KMS-11 (cell line): ENCODE data around the gene FADS3.

Experiments
- H2AFZ ChIP-seq: fragments of 200-600 bp; sonication (generic); 2 replicates; pipeline ENCODE4 v1.6.1; 2016; ENCODE audit warnings: antibody characterized with exemption, mixed run types, low read depth
- H3K27ac ChIP-seq: fragments of 200-600 bp; sonication (generic); 2 replicates; pipeline ENCODE4 v1.6.1; 2016; ENCODE audit warnings: mild to moderate bottlenecking, mixed run types
- H3K27me3 ChIP-seq: fragments of 200-600 bp; sonication (generic); 2 replicates; pipeline ENCODE4 v1.6.1; 2017; ENCODE audit warnings: mild to moderate bottlenecking, low read depth, mixed run types, moderate library complexity; ENCODE audit not compliant: insufficient read depth
- H3K36me3 ChIP-seq: fragments of 200-600 bp; sonication (generic); 2 replicates; pipeline ENCODE4 v1.6.1; 2017; ENCODE audit warnings: mild to moderate bottlenecking, mixed run types; ENCODE audit not compliant: insufficient read depth
- H3K4me1 ChIP-seq: fragments of 200-600 bp; sonication (generic); 2 replicates; pipeline ENCODE4 v1.6.1; 2016; ENCODE audit warnings: mild to moderate bottlenecking, low read depth, mixed run types; ENCODE audit not compliant: poor library complexity, severe bottlenecking
- H3K4me2 ChIP-seq: fragments of 200-600 bp; sonication (generic); 2 replicates; pipeline ENCODE4 v1.7.0; 2016; ENCODE audit warnings: mild to moderate bottlenecking, mixed run types
- H3K4me3 ChIP-seq: fragments of 200-600 bp; sonication (generic); IDR thresholded peaks from 2 replicates; pipeline ENCODE4 v1.6.1; 2017; ENCODE audit warnings: low read depth, low read length, mixed read lengths; ENCODE audit not compliant: insufficient read depth
- H3K79me2 ChIP-seq: fragments of 200-600 bp; sonication (generic); 2 replicates; pipeline ENCODE4 v1.6.1; 2016; ENCODE audit warnings: low read depth, mixed run types; ENCODE audit not compliant: insufficient read depth
- H3K9ac ChIP-seq: fragments of 200-600 bp; sonication (generic); 2 replicates; pipeline ENCODE4 v1.6.1; 2016; ENCODE audit warnings: mild to moderate bottlenecking, mixed run types
- H4K20me1 ChIP-seq: fragments of 200-600 bp; sonication (generic); 2 replicates; pipeline ENCODE4 v1.6.1; 2016; ENCODE audit warnings: mild to moderate bottlenecking, mixed run types; ENCODE audit not compliant: insufficient read depth
- TF ChIP-seq, protein P1 (sequence below): fragments of 200-600 bp; sonication (generic); conservative IDR thresholded peaks from 2 replicates; pipeline ENCODE4 v1.6.1; 2017; ENCODE audit warnings: low read depth, mild to moderate bottlenecking, antibody characterized with exemption, low read length, moderate library complexity, mixed read lengths

FADS3 gene

DNA sequence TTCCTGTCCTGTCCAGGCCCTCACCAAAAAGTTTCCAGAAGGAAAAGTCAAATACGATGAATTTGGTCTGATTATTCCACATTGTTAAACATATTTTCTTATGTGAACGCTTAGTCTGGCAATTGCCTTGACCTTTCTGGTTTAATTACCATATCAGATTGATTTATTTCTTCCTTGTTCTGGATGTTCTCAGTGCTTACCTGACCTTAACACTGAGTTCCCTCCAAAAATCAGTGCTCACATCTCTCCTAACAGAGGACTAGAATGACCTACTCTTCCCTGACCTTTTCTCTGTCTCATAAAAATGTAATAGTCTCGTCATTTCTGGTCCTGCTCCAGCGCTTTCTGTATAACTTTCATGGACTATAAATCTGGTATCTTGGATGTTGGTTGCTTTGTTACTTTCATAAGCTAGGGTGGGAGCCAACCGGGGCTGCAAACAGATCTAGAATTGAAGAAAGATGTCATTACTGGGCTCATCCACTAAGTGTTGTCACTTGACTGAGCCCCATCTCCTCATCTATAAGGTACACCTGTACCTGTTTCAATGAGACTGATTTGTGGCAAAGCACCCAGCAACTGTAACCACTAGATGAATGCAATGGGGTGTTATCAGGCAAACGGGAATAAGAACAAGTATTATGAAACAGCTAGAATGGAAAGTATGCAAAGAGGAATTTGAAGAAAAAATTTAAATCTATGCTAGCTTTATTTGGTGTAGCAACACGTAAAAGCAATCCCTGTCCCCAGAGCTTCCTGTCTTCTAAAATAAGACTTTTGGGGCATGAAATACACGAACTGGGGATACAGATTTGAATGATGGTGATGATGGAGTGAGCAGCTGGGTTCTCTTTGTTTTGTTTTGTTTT lies 60.9 kb downstream of the FADS3 start:
- TF ChIP-seq, protein P1, sequence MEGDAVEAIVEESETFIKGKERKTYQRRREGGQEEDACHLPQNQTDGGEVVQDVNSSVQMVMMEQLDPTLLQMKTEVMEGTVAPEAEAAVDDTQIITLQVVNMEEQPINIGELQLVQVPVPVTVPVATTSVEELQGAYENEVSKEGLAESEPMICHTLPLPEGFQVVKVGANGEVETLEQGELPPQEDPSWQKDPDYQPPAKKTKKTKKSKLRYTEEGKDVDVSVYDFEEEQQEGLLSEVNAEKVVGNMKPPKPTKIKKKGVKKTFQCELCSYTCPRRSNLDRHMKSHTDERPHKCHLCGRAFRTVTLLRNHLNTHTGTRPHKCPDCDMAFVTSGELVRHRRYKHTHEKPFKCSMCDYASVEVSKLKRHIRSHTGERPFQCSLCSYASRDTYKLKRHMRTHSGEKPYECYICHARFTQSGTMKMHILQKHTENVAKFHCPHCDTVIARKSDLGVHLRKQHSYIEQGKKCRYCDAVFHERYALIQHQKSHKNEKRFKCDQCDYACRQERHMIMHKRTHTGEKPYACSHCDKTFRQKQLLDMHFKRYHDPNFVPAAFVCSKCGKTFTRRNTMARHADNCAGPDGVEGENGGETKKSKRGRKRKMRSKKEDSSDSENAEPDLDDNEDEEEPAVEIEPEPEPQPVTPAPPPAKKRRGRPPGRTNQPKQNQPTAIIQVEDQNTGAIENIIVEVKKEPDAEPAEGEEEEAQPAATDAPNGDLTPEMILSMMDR = no peak
- no peak overlapping the region for H3K9ac ChIP-seq
- H3K27ac ChIP-seq = no peak overlapping the region
- H2AFZ ChIP-seq = no peak overlapping the region
- peaks cover 6% of the 10 kb centered on the region; the same call in 1 of the 2 replicates for H3K27me3 ChIP-seq
- no peaks in the 10 kb centered on the region for H3K36me3 ChIP-seq
- H3K4me3 ChIP-seq = no peak overlapping the region
- H3K79me2 ChIP-seq = no peaks in the 10 kb centered on the region
- no peak overlapping the region for H3K4me2 ChIP-seq
- H3K4me1 ChIP-seq = no peaks in the 10 kb centered on the region
- no peaks in the 10 kb centered on the region for H4K20me1 ChIP-seq

- TF ChIP-seq, protein P1 = no peak
- Histone ChIP-seq H4K20me1 (no peaks in the 10 kb centered on the region), H3K27ac (no peak overlapping the region), H3K4me2 (no peak overlapping the region), H3K36me3 (no peaks in the 10 kb centered on the region), H3K79me2 (no peaks in the 10 kb centered on the region), H3K9ac (no peak overlapping the region), H3K27me3 (peaks cover 6% of the 10 kb centered on the region; the same call in 1 of the 2 replicates), H3K4me1 (no peaks in the 10 kb centered on the region), H3K4me3 (no peak overlapping the region), H2AFZ (no peak overlapping the region)
Measured at GRCh38 chr11:61829806-61830205, 61.5 kb downstream of the FADS3 start.

GRCh38 chr11:61828629-61829407 lies 62.5 kb downstream of the FADS3 start:
- Histone ChIP-seq H4K20me1 (no peaks in the 10 kb centered on the region), H2AFZ (no peak overlapping the region), H3K27ac (no peak overlapping the region), H3K9ac (no peak overlapping the region), H3K79me2 (no peaks in the 10 kb centered on the region), H3K4me3 (no peak overlapping the region), H3K36me3 (no peaks in the 10 kb centered on the region), H3K27me3 (peaks cover 6% of the 10 kb centered on the region; the same call in 1 of the 2 replicates), H3K4me2 (no peak overlapping the region), H3K4me1 (no peaks in the 10 kb centered on the region)
- TF ChIP-seq, protein P1 = no peak

GRCh38 chr11:61828379-61828628 lies 63.0 kb downstream of the FADS3 start:
- H3K4me2 ChIP-seq = no peak overlapping the region

More at GRCh38 chr11:61828379-61828628, 63.0 kb downstream of the FADS3 start:
- H3K36me3 ChIP-seq = no peaks in the 10 kb centered on the region
- no peak overlapping the region for H3K9ac ChIP-seq
- no peak overlapping the region for H3K27ac ChIP-seq
- H3K4me3 ChIP-seq = no peak overlapping the region
- TF ChIP-seq, protein P1 = no peak
- no peaks in the 10 kb centered on the region for H3K4me1 ChIP-seq
- no peak overlapping the region for H2AFZ ChIP-seq
- peaks cover 6% of the 10 kb centered on the region; the same call in 1 of the 2 replicates for H3K27me3 ChIP-seq
- H3K79me2 ChIP-seq = no peaks in the 10 kb centered on the region
- no peaks in the 10 kb centered on the region for H4K20me1 ChIP-seq
